Suprapubic skin (tissue), 4 donors: ENCODE measurements around the gene SH3PXD2B.

ENCODE experiments used
- EP300 ChIP-seq: sonication (generic); formaldehyde crosslinking; IDR thresholded peaks from one replicate; pipeline ENCODE4 v1.6.1; 2017; ENCODE audit warnings: antibody characterized with exemption
- POLR2A ChIP-seq, 2 donors: fragments of 450-650 bp; IDR thresholded peaks; one replicate each; pipeline ENCODE4 v1.6.1; 2017; ENCODE audit warnings: antibody characterized with exemption in 2 of 2, mild to moderate bottlenecking in 2 of 2, moderate library complexity in 2 of 2
- POLR2AphosphoS5 ChIP-seq, 3 donors: sonication (generic); formaldehyde crosslinking; IDR thresholded peaks; one replicate each; pipeline ENCODE4 v1.6.1; 2017; ENCODE audit warnings: antibody characterized with exemption in 3 of 3
- TF ChIP-seq, protein P1 (sequence below), 2 donors: fragments of 200-600 bp in 1 of 2; fragments of 450-650 bp in 1 of 2; sonication (generic) in 1 of 2; IDR thresholded peaks; one replicate each; pipeline ENCODE4 v1.5.1; 2016 to 2019; ENCODE audit warnings: antibody characterized with exemption in 2 of 2, mild to moderate bottlenecking in 1 of 2, moderate library complexity in 1 of 2

DNA sequence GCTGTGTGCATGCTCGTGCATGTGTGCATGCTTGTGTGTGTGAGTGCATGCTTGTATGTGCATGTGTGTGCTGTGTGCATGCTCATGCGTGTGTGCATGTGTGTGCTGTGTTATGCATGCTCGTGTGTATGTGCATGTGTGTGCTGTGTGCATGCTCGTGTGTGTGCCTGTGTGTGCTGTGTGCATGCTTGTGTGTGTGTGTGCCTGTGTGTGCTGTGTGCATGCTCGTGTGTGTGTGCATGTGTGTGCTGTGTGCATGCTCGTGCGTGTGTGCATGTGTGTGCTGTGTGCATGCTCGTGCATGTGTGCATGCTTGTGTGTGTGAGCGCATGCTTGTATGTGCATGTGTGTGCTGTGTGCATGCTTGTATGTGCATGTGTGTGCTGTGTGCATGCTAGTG, 30.3 kb upstream of the SH3PXD2B start:
- TF ChIP-seq POLR2A (IDR thresholded peaks at IDR 0.05) (no peak), POLR2AphosphoS5 (IDR thresholded peaks at IDR 0.05) (no peak), EP300 (no peak)
- TF ChIP-seq, protein P1, sequence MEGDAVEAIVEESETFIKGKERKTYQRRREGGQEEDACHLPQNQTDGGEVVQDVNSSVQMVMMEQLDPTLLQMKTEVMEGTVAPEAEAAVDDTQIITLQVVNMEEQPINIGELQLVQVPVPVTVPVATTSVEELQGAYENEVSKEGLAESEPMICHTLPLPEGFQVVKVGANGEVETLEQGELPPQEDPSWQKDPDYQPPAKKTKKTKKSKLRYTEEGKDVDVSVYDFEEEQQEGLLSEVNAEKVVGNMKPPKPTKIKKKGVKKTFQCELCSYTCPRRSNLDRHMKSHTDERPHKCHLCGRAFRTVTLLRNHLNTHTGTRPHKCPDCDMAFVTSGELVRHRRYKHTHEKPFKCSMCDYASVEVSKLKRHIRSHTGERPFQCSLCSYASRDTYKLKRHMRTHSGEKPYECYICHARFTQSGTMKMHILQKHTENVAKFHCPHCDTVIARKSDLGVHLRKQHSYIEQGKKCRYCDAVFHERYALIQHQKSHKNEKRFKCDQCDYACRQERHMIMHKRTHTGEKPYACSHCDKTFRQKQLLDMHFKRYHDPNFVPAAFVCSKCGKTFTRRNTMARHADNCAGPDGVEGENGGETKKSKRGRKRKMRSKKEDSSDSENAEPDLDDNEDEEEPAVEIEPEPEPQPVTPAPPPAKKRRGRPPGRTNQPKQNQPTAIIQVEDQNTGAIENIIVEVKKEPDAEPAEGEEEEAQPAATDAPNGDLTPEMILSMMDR (IDR thresholded peaks at IDR 0.05) = no peak
